ENCODE results near the gene NEK8.

GRCh38 chr17:28733346-28733745 lies 4.8 kb downstream of the NEK8 start:
- TF ChIP-seq SIN3A (conservative IDR thresholded peaks at IDR 0.05 in 1 of 2, IDR thresholded peaks at IDR 0.05 in 1 of 2; ENCODE audit: low read depth in 1 of 2, low read length in 2 of 2) (no peak), CHD1 (IDR thresholded peaks at IDR 0.05; ENCODE audit: low read depth, low read length) (no peak), POLR2A (IDR thresholded peaks at IDR 0.05; ENCODE audit: control extremely low read depth in 1 of 2, low read depth in 2 of 2, low read length in 2 of 2) (no peak), JUN (IDR thresholded peaks at IDR 0.05; ENCODE audit: low read depth, low read length) (no peak), CTCF (IDR thresholded peaks at IDR 0.05; ENCODE audit: control extremely low read depth in 1 of 3, insufficient read depth in 1 of 3, low read depth in 1 of 3, low read length in 3 of 3) (no peak), ZNF274 (IDR thresholded peaks at IDR 0.05; ENCODE audit: borderline replicate concordance, extremely low read depth, low read length) (no peak), CREB1 (IDR thresholded peaks at IDR 0.05) (no peak), ATF3 (IDR thresholded peaks at IDR 0.05; ENCODE audit: insufficient read depth, low read depth, low read length) (no peak), CEBPB (IDR thresholded peaks at IDR 0.05; ENCODE audit: low read depth, low read length) (no peak)
